BJ (cell line): ENCODE results near the gene UBTD1. TPM values are rescaled to one million over a fixed set of nuclear protein-coding genes. Genes with fewer than 3 reads are reported as not detected.

Experiments
- CTCF ChIA-PET: fragments of 350-600 bp; formaldehyde crosslinking; extraction: SDS; loops from one replicate; lab custom pipeline; 2021; ENCODE audit warnings: antibody characterized with exemption, inconsistent platforms; lab: Yijun Ruan, JAX
- POLR2A ChIA-PET: fragments of 300-600 bp; sonication (Branson Sonifier 250); formaldehyde crosslinking; extraction: SDS; loops from one replicate; lab custom pipeline; 2021; ENCODE audit warnings: antibody characterized with exemption; lab: Charles Lee
- DNase-seq: peaks from one replicate; pipeline ENCODE4 v3.0.0-alpha.2; 2011; ENCODE audit warnings: low read depth
- H3K27me3 ChIP-seq: 2 replicates; pipeline ENCODE4 v1.6.0; 2011; ENCODE audit warnings: low read length; ENCODE audit not compliant: control insufficient read depth, insufficient read depth
- H3K36me3 ChIP-seq: 2 replicates; pipeline ENCODE4 v1.5.1; 2011; ENCODE audit warnings: low read length; ENCODE audit not compliant: control insufficient read depth, insufficient read depth
- H3K4me3 ChIP-seq: 2 replicates; pipeline ENCODE4 v1.5.1; 2011; ENCODE audit warnings: low read depth, mild to moderate bottlenecking, control low read depth, low read length
- polyA plus RNA-seq: library from polyadenylated mRNA; depleted of rRNA; stranded (reverse); fragments of >200 nt; gene quantifications from 2 replicates; pipeline ENCODE4 v1.2.3, GENCODE V29; 2011
- TF ChIP-seq, protein P1 (sequence below): IDR thresholded peaks from 2 replicates; pipeline ENCODE4 v1.5.1; 2011; ENCODE audit warnings: low read depth, mild to moderate bottlenecking, control low read depth, inconsistent platforms, low read length, moderate library complexity; ENCODE audit not compliant: insufficient read depth

UBTD1 gene
- polyA plus RNA-seq, 1 experiment: 39.0 TPM

DNA sequence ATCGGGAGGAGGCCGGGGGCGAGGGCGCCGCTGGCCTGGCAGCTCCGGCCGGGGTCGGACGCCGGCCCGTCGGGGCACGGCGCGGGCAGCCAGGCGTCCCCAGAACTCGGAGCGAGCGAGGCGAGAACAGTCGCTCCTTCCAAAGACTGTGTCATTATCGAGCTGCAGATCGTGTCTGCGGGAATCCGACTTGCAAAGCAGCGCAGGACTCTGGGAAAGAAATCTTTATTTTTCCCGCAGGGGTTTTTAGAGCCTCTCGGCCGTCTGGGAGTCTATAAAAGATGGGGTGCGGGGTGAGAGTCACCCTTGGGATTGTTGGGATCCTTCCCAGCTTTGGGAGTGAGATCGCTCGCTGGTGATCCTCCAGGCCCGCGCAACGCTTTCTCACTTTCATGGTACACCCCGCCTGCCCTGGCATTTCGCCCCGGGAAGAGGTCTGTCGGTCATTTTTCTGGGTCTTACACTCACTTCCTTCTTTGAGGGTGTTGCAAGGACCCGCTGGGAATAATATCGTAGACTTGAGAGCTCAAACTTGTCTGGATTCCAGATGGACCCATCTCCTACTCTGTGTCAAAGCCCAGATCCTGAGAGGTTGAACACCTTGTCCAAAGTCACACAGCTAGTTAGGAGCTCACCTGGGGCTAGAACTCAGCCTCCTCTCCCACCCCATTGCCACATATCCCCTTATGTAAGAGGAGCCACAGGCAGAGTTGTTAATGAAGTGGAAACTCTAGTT is 1.0 kb downstream of the UBTD1 start:
- Histone ChIP-seq H3K4me3 (peak overlapping the region; percentile 74), H3K27me3 (no peaks in the 10 kb centered on the region), H3K36me3 (peaks cover 1% of the 10 kb centered on the region; the same call in 1 of the 2 replicates)
- no peak for DNase-seq
- TF ChIP-seq, protein P1, sequence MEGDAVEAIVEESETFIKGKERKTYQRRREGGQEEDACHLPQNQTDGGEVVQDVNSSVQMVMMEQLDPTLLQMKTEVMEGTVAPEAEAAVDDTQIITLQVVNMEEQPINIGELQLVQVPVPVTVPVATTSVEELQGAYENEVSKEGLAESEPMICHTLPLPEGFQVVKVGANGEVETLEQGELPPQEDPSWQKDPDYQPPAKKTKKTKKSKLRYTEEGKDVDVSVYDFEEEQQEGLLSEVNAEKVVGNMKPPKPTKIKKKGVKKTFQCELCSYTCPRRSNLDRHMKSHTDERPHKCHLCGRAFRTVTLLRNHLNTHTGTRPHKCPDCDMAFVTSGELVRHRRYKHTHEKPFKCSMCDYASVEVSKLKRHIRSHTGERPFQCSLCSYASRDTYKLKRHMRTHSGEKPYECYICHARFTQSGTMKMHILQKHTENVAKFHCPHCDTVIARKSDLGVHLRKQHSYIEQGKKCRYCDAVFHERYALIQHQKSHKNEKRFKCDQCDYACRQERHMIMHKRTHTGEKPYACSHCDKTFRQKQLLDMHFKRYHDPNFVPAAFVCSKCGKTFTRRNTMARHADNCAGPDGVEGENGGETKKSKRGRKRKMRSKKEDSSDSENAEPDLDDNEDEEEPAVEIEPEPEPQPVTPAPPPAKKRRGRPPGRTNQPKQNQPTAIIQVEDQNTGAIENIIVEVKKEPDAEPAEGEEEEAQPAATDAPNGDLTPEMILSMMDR: no peak
- ChIA-PET POLR2A (interaction anchor here (0.6 to 1.1 kb wide), 2 partner anchors 39 to 82 kb away, joined by 3 to 7 read pairs; no protein-coding TSS in a partner anchor), CTCF (interaction anchor here (0.7 to 2.4 kb wide), 10 partner anchors 21 to 113 kb away, joined by 3 to 19 read pairs (median 3); partner anchors contain the start of gene ANKRD2)

DNA sequence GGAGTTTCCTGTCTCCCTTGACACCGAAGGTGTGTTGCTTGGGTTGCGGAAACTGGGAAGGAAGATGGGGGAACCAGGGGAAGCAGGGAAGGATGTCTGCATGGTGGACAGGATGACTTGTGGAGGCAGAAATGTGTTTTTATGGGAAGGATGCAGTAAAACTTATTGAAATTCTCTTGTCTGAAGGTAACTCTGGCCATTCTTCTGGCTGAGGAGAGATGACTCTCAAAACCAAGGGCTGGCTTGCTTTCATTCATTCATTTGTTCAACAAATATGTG is 1.5 kb downstream of the UBTD1 start:
- Histone ChIP-seq H3K4me3 (peak overlapping the region; percentile 74), H3K27me3 (no peaks in the 10 kb centered on the region), H3K36me3 (no peaks in the 10 kb centered on the region; the same call in 1 of the 2 replicates)
- TF ChIP-seq, protein P1: no peak
- CTCF ChIA-PET: interaction anchor here (0.7 to 2.4 kb wide), 6 partner anchors 22 to 72 kb away, joined by 3 to 19 read pairs (median 7); partner anchors contain the start of gene ANKRD2
- POLR2A ChIA-PET: interaction anchor here (0.6 kb wide), 1 partner anchor 266 kb away, joined by 3 read pairs; no protein-coding TSS in a partner anchor
- DNase-seq: no peak

DNA sequence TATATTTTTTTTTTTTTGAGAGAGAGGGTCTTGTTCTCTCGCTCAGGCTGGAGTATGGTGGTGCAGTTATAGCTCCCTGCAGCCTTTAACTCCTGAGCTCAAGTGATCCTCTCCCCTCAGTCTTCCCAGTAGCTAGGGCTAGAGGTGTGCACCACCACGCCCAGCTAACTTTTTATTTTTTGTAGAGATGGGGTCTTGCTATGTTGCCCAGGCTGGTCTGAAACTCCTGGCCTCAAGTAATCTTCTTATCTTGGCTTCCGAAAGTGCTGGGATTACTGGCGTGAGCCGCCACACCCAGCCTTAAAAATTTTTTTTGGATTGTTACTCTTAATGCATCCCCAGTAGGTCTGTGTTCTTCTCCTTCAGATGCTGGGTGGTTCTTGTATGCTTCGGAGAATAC is 4.2 kb downstream of the UBTD1 start:
- TF ChIP-seq, protein P1: no peak
- H3K27me3 ChIP-seq: no peaks in the 10 kb centered on the region
- CTCF ChIA-PET: interaction anchor here (1.1 to 1.3 kb wide), 2 partner anchors 12 to 51 kb away, joined by 4 read pairs; no protein-coding TSS in a partner anchor
- POLR2A ChIA-PET: no interaction called here
- H3K4me3 ChIP-seq: no peak overlapping the region
- H3K36me3 ChIP-seq: no peaks in the 10 kb centered on the region; the same call in 1 of the 2 replicates
- DNase-seq: no peak

DNA sequence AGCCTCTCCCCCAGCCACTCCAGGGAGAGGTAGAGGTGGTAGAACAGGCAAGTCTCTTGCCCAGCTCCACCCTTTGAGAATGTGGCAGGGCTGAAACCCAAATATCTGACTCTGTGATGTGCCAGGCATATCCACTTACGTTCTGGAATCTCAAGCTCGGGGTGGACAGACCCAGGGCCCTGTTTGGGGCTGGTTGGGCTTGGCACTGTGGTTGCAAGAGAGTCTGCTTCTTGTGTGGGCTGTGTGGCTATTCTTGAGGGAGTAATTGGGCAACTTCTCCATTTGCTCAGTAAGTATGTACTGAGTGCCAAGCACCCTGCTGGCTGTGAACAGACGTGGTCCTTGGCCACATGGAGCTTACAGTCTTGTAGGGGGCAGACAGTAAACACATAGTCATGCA is 4.7 kb downstream of the UBTD1 start:
- ChIA-PET POLR2A (no interaction called here), CTCF (interaction anchor here (1.1 kb wide), 1 partner anchor 12 kb away, joined by 4 read pairs; no protein-coding TSS in a partner anchor)
- DNase-seq: no peak
- H3K27me3 ChIP-seq: no peaks in the 10 kb centered on the region
- TF ChIP-seq, protein P1: no peak
- no peaks in the 10 kb centered on the region; the same call in 1 of the 2 replicates for H3K36me3 ChIP-seq
- no peak overlapping the region for H3K4me3 ChIP-seq

DNA sequence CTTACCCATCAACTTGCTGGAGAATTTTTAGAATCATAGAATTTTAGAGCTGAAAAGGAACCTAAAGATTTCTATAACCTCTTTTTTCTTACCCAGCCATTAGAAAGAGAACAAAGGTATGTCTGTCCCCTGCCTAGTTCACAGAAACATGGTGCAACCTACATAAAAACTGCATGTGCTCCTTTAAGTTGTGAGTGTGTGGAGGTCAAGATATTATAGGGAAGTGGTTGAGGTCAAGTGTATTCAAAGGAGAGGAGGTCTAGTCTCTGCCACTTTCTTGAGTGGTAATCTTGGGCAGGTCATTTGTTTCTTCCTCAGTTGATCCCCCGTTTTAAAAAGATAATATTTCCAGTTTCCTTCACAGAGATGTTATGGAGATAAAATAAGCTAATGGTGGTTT is 6.4 kb downstream of the UBTD1 start:
- ChIA-PET CTCF (no interaction called here), POLR2A (no interaction called here)
- Histone ChIP-seq H3K27me3 (no peaks in the 10 kb centered on the region), H3K36me3 (no peaks in the 10 kb centered on the region; the same call in 1 of the 2 replicates), H3K4me3 (no peak overlapping the region)
- DNase-seq: no peak
- TF ChIP-seq, protein P1: no peak
